NCI-H226 (cell line): ENCODE data around the gene IQGAP2.
"Not testable (repeated sequence)": the region's sequence is repeated elsewhere in the genome, so short reads cannot be mapped to it uniquely, and the experiment has no call there.

Source experiments
- DNase-seq: peaks from one replicate; pipeline ENCODE4 v3.0.0-alpha.2; 2015

The IQGAP2 gene

GRCh38 chr5:76415855-76416254, 12.8 kb downstream of the IQGAP2 start:
- DNase-seq, result no peak

GRCh38 chr5:76419597-76420298, 16.7 kb downstream of the IQGAP2 start:
- DNase-seq, result no peak

DNA sequence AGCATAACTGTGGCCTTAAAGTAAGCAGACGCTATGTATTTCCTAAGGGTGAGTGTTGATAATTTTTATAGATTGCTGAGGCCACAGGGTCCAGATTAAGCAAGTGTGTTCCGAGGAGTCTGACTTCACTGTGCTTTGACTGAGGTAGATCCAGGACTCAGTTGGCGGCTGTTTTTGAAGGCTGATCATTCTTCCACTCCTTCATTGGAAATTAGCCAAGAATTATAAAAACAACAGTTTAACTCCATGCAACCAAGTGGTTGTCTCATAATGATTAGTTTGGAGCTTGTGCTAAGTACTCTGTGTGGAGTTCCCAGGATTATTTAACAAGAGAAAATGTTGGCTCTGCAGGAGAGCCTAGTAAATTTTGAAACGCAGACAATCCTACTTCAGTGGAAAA, 19.1 kb downstream of the IQGAP2 start:
- no peak for DNase-seq

DNA sequence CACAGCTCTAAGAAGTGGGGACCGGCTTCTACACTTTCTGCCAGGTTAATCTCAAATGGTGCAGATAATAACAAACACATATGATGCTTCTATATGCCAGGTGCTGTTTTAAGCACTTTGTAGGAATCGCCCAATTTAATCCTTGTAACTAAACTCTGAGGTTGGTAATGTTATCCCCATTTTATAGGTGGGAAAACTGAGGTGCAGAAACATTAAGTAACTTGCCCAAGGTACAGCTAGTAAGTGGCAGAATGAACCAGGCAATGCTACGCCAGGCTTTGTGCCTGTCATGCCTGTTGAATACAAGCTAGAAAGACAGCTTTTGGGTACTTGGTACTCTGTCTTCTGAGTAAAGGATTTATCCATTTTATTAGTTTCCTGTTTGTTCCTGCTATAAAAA, 19.7 kb downstream of the IQGAP2 start:
- no peak for DNase-seq

GRCh38 chr5:76425146-76425545, 22.1 kb downstream of the IQGAP2 start:
- DNase-seq, result no peak

GRCh38 chr5:76425928-76426804, 23.1 kb downstream of the IQGAP2 start:
- no peak for DNase-seq

DNA sequence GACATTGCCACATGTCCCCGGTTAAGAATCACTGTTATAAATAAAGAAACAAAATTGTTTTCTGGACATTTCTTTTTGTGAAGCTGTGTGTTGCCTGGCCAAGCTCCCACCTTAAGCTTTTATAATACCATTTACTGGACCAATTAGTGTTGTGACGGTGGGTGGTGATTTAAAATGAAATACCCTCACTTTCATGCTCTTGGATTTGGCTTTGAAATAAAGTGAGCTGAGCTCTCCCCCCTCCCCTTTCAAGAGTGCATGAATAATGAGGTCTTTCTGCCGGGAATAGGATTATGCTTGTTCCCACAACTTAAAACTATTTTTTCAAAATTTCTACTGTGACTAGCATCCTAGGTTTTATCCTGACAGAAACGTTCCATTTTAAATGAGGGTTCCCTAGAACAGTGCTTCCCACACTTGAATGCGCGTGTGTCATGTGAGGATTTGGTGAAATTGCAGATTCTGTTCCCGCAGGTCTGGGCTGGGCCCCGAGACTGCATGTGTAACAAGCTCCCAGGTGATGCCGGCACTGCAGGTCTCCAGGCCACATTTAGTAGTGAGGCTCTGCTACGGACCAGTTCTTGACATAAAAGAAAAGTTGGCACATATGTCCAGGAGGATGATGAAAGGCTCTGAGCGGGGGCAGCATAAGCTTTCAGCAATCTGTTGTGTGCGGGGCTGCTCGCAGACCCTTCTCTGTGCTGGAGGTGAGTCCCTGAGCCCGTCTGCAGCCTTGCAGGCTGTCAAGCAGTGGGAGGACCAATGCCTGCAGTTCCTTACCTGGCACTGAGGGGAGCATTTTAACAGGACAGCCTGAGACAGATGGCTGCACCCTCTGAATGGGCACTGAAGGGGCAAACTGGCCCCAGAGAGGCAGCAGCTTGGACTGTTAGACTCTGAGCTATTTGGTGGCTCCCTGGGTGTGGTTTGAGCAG, 24.4 kb downstream of the IQGAP2 start:
- DNase-seq, result no peak

- DNase-seq, result not testable (repeated sequence)
Observed at GRCh38 chr5:76428550-76428949, 25.5 kb downstream of the IQGAP2 start.

- DNase-seq, result no peak
Observed at GRCh38 chr5:76433261-76433660, 30.2 kb downstream of the IQGAP2 start.

DNA sequence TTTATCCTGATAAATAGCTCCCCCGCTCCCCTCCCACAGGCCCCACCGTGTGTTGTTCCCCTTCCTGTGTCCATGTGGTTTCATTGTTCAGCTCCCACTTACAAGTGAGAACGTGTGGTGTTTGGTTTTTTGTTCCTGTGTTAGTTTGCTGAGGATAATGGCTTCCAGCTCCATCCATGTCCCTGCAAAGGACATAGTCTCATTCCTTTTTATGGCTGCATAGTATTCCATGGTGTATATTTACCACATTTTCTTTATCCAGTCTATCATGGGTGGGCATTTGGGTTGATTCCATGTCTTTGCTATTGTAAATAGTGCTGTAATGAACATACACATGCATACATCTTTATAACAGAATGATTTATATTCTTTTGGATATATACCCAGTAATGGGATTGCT, 34.4 kb downstream of the IQGAP2 start:
- not testable (repeated sequence) for DNase-seq

- DNase-seq, result no peak
Observed at GRCh38 chr5:76438025-76438424, 34.9 kb downstream of the IQGAP2 start.

DNA sequence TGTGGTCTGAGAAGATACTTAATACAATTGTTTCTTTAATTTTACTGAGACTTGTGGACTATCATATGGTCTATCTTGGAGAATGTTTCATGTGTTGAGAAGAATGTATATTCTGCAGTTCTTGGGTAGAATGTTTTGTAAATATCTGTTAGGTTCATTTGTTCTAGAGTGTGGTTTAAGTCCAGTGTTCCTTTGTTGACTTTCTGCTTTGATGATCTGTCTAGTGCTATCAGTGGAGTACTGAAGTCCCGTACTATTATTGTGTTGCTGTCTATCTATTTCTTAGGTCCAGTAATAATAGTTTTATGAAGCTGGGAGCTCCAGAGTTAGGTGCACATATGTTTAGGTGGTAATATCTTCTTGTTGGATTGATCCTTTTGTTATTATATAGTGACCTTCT, 36.1 kb downstream of the IQGAP2 start:
- no peak for DNase-seq

GRCh38 chr5:76439929-76440328, 36.8 kb downstream of the IQGAP2 start:
- DNase-seq, result no peak

- DNase-seq, result no peak
Observed at GRCh38 chr5:76441101-76441500, 38.0 kb downstream of the IQGAP2 start.

DNA sequence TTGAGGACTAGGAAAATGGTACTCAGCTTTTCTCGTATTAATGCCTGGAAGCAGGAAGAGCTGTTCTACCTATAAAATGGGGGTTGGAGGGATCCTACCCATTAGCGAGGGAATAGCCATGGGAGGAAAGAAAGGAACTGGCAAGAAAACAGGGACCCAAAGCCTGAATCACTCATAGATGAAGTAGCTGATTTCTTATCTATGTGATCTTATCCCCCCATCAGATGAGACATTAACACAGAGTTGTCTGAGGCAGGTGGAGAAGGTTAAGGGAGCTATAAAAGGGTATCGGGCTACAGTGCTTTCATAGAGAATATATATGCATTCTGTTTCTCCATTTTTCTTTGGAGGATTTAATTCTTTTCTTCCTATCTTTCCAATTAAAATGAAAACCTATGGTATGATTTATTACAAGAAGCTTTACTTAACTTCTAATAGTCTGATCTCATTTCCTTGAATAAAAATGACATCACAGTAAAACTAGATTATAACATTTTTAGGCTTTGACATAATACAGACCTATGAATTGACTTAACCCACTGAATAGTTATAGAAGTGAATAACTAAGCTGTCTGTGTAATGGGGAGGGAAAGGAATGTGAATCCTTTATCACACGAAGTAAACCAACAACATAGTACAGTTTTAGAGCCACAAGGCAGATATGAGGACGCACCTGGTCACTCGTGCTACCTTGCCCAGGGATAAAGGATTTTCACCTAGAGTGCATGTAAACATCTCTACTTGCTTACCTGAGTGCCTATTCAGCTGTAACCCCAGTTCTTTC, 39.0 kb downstream of the IQGAP2 start:
- DNase-seq, result no peak

GRCh38 chr5:76443066-76443800, 40.1 kb downstream of the IQGAP2 start:
- no peak for DNase-seq

DNA sequence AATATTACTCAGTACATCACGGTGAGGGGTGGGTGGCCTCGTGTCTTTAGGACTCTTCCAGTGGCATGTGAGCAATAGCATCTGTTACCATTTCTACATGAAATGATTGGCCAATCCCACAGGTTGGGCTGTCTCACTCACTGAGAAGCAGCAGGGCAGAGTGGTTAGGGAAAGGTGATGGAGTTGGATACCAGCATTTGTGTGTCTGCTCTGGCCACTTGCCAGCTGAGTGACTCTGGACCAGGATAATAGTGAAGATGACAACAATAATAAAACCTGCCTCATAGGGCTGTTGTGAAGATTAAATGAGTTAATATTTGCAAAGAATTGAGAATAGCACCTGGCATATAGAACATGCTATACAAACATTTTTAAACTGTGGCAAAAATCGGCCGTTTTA, 42.0 kb downstream of the IQGAP2 start:
- DNase-seq, result no peak

DNA sequence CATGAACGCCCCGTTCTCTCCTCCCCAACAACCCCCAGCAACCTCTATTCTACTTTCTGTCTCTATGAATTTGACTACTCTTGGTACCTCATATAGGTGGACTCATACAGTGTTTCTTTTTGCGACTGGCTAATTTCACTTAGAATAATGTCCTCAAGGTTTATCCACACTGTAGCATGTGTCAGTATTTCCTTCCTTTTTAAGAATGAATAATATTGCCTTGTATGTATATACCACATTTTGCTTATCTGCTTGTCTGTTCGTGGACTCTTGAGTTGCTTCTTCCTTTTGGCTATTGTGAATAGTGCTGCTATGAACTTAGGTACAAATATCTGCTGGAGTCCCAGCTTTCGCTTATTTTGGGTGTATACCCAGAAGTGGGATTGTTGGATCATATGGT, 42.7 kb downstream of the IQGAP2 start:
- no peak for DNase-seq

DNA sequence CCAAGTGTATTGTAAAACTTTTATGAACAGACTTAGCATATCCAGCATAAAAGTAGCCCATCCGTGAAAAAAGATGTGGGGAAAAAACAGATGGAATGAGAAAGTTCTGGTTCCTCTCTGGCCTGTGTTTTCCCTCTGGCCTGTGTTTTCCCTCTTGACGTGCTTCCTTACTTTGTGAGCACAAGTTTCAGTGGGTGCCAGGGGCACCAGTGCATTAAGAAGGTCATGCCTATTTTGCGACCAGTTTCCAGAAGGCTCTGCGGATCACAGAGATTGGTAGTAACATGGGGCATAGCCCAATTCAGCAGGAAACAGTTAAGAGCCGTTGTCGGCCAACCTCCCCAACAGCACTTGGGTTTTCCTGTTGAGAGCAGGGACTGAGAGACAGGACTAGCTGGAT, 43.7 kb downstream of the IQGAP2 start:
- DNase-seq, result no peak

- DNase-seq, result no peak
Observed at GRCh38 chr5:76449606-76450005, 46.5 kb downstream of the IQGAP2 start.

DNA sequence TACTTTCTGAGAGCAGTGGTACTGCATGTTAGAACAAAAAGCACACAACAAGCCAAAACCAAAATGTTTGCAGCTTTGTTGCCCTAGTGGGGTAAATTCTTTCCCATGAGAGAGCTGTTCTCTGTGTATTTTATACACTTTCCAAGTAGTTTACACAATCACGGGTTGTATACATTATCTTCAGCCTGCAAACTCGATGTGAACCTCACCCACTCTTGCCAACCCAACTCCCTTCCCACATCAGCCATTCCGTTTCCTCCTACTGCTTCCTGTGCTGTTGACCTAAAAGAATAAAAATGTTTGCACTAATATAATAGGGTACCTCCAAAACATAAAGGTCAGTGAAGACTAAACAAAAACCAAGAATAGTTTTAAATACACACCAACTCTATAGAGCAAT, 47.0 kb downstream of the IQGAP2 start:
- no peak for DNase-seq
